RWPE2 (cell line): ENCODE data around the gene SLC29A3.

ENCODE experiments used
- ATAC-seq: fragments of 200-7000 bp; cut with Tn5 transposase; 3 replicates; pipeline ENCODE4 v1.9.1; 2021; ENCODE audit warnings: low read depth
- DNase-seq: peaks from one replicate; pipeline ENCODE4 v3.0.0-alpha.2; 2020; ENCODE audit warnings: low spot score
- H3K27ac ChIP-seq: fragments of 450-650 bp; 2 replicates; pipeline ENCODE4 v1.5.1; 2017; ENCODE audit warnings: mild to moderate bottlenecking; ENCODE audit not compliant: poor library complexity, severe bottlenecking
- H3K27me3 ChIP-seq: fragments of 250-450 bp; sonication (Bioruptor Pico); 2 replicates; pipeline ENCODE4 v1.5.1; 2021; ENCODE audit warnings: mild to moderate bottlenecking, moderate library complexity; ENCODE audit not compliant: insufficient read depth, poor library complexity, severe bottlenecking
- H3K36me3 ChIP-seq: fragments of 250-450 bp; sonication (Bioruptor Pico); 2 replicates; pipeline ENCODE4 v1.5.1; 2020; ENCODE audit warnings: low read depth, mild to moderate bottlenecking, moderate library complexity
- H3K4me1 ChIP-seq: fragments of 250-450 bp; sonication (Bioruptor Pico); 2 replicates; pipeline ENCODE4 v1.5.1; 2021; ENCODE audit warnings: mild to moderate bottlenecking, moderate library complexity; ENCODE audit not compliant: insufficient read depth, poor library complexity, severe bottlenecking
- H3K4me3 ChIP-seq: fragments of 250-450 bp; sonication (Bioruptor Pico); 2 replicates; pipeline ENCODE4 v1.5.1; 2021; ENCODE audit warnings: mild to moderate bottlenecking, moderate library complexity; ENCODE audit not compliant: severe bottlenecking
- H3K9me3 ChIP-seq: fragments of 250-450 bp; sonication (Bioruptor Pico); 2 replicates; pipeline ENCODE4 v1.5.1; 2021; ENCODE audit warnings: mild to moderate bottlenecking, moderate library complexity; ENCODE audit not compliant: severe bottlenecking
- CTCF ChIP-seq: fragments of 450-650 bp; IDR thresholded peaks from one replicate; pipeline ENCODE4 v1.5.1; 2017; ENCODE audit warnings: mild to moderate bottlenecking, moderate library complexity; ENCODE audit not compliant: poor library complexity, severe bottlenecking

Gene SLC29A3

GRCh38 chr10:71277914-71278665 is 41.0 kb upstream of the SLC29A3 start:
- Histone ChIP-seq H3K27ac (no peak overlapping the region), H3K27me3 (no peaks in the 10 kb centered on the region), H3K36me3 (no peaks in the 10 kb centered on the region), H3K4me3 (no peak overlapping the region), H3K9me3 (no peaks in the 10 kb centered on the region), H3K4me1 (no peaks in the 10 kb centered on the region)
- DNase-seq (no peak), ATAC-seq (no peak)
- no peak for TF ChIP-seq CTCF

- Histone ChIP-seq H3K27me3 (no peaks in the 10 kb centered on the region), H3K36me3 (no peaks in the 10 kb centered on the region), H3K4me3 (no peak overlapping the region), H3K27ac (no peak overlapping the region), H3K9me3 (no peaks in the 10 kb centered on the region), H3K4me1 (no peaks in the 10 kb centered on the region)
- no peak for TF ChIP-seq CTCF
- ATAC-seq: no peak
- no peak for DNase-seq
Observed at GRCh38 chr10:71278691-71279588, 40.1 kb upstream of the SLC29A3 start.

GRCh38 chr10:71279590-71280170 is 39.4 kb upstream of the SLC29A3 start:
- Histone ChIP-seq H3K36me3 (no peaks in the 10 kb centered on the region), H3K27me3 (no peaks in the 10 kb centered on the region), H3K27ac (no peak overlapping the region), H3K9me3 (no peaks in the 10 kb centered on the region), H3K4me3 (no peak overlapping the region), H3K4me1 (no peaks in the 10 kb centered on the region)
- ATAC-seq (no peak), DNase-seq (no peak)
- no peak for TF ChIP-seq CTCF

GRCh38 chr10:71280216-71280615 is 38.8 kb upstream of the SLC29A3 start:
- no peaks in the 10 kb centered on the region for H3K9me3 ChIP-seq
- ATAC-seq (no peak), DNase-seq (no peak)
- no peaks in the 10 kb centered on the region for H3K27me3 ChIP-seq
- H3K4me3 ChIP-seq: no peak overlapping the region
- no peak overlapping the region for H3K27ac ChIP-seq
- H3K4me1 ChIP-seq: no peaks in the 10 kb centered on the region
- TF ChIP-seq CTCF: no peak
- H3K36me3 ChIP-seq: no peaks in the 10 kb centered on the region
